H7 (cell line): ENCODE measurements around the gene CLDN9. TPM values are rescaled to one million over a fixed set of nuclear protein-coding genes. Genes with fewer than 3 reads are reported as not detected.

Experiments used
- DNase-seq: peaks from one replicate; pipeline ENCODE4 v3.0.0; 2012
- H3K27me3 ChIP-seq: 2 replicates; pipeline ENCODE4 v1.6.0; 2011; ENCODE audit warnings: mild to moderate bottlenecking, low read length; ENCODE audit not compliant: control insufficient read depth, insufficient read depth
- H3K36me3 ChIP-seq: replicated peaks from 2 replicates; pipeline ENCODE4 v1.5.1; 2011; ENCODE audit warnings: low read length; ENCODE audit not compliant: control insufficient read depth, insufficient read depth
- H3K4me3 ChIP-seq: 2 replicates; pipeline ENCODE4 v1.5.1; 2011; ENCODE audit warnings: low read depth, mild to moderate bottlenecking, control low read depth, low read length, moderate library complexity; ENCODE audit not compliant: insufficient read depth
- total RNA-seq: library from RNA; depleted of rRNA; stranded (reverse); fragments of >200 nt; shearing (Covaris generic); gene quantifications from 2 replicates; pipeline ENCODE4 v1.2.3, GENCODE V29; 2014; rRNA removed

CLDN9 gene
- total RNA-seq, 1 experiment from 2014 or later: 0.21 TPM

GRCh38 chr16:3063625-3064386 lies 51.1 kb downstream of the CLDN9 start:
- Histone ChIP-seq H3K36me3 (no peaks in the 10 kb centered on the region), H3K4me3 (no peak overlapping the region), H3K27me3 (no peaks in the 10 kb centered on the region)
- no peak for DNase-seq

Other genes with a start within 250 kb of the CLDN9 start
- gene ELOB, start 235.6 kb upstream of the CLDN9 start, total RNA-seq: 236 and 269 TPM in 2 replicates
- not detected in 2 replicates for gene PRSS33, start 225.4 kb upstream of the CLDN9 start, total RNA-seq
- gene PRSS41, start 214.5 kb upstream of the CLDN9 start, total RNA-seq: not detected in 2 replicates
- gene PRSS21, start 195.7 kb upstream of the CLDN9 start, total RNA-seq: 0.42 and 1.5 TPM in 2 replicates
- gene ZG16B, start 182.6 kb upstream of the CLDN9 start, total RNA-seq: not detected in 2 replicates
- gene PRSS22, start 154.8 kb upstream of the CLDN9 start, total RNA-seq: 0.80 and 0.85 TPM in 2 replicates
- gene FLYWCH2, start 129.7 kb upstream of the CLDN9 start, total RNA-seq: 55.2 and 94.1 TPM in 2 replicates
- gene FLYWCH1, start 101.0 kb upstream of the CLDN9 start, total RNA-seq: 22.7 and 33.5 TPM in 2 replicates
- 17.6 and 20.9 TPM in 2 replicates for gene KREMEN2, start 48.6 kb upstream of the CLDN9 start, total RNA-seq
- 62.6 and 65.6 TPM in 2 replicates for gene PAQR4, start 43.6 kb upstream of the CLDN9 start, total RNA-seq
- 85.4 and 94.0 TPM in 2 replicates for gene PKMYT1, start 32.5 kb upstream of the CLDN9 start, total RNA-seq
- 426 and 528 TPM in 2 replicates for gene CLDN6, start 5.3 kb downstream of the CLDN9 start, total RNA-seq
- gene TNFRSF12A, start 7.4 kb downstream of the CLDN9 start, total RNA-seq: 144 and 171 TPM in 2 replicates
- gene HCFC1R1, start 11.0 kb downstream of the CLDN9 start, total RNA-seq: 114 and 156 TPM in 2 replicates
- 69.1 and 81.4 TPM in 2 replicates for gene THOC6, start 11.1 kb downstream of the CLDN9 start, total RNA-seq
- gene BICDL2, start 24.0 kb downstream of the CLDN9 start, total RNA-seq: 0.69 and 2.0 TPM in 2 replicates
- 18.4 and 18.7 TPM in 2 replicates for gene MMP25, start 33.6 kb downstream of the CLDN9 start, total RNA-seq
- gene IL32, start 52.7 kb downstream of the CLDN9 start, total RNA-seq: 7.9 and 9.9 TPM in 2 replicates
- gene ZSCAN10, start 86.4 kb downstream of the CLDN9 start, total RNA-seq: 217 and 238 TPM in 2 replicates
- gene ZNF205, start 99.7 kb downstream of the CLDN9 start, total RNA-seq: 40.2 and 41.2 TPM in 2 replicates
- 5.5 and 6.3 TPM in 2 replicates for gene ZNF213, start 122.1 kb downstream of the CLDN9 start, total RNA-seq
- gene OR1F1, start 175.3 kb downstream of the CLDN9 start, total RNA-seq: not detected in 2 replicates
- gene ZNF200, start 222.2 kb downstream of the CLDN9 start, total RNA-seq: 9.1 and 13.1 TPM in 2 replicates
- 0.14 TPM in 1 of 2 replicates, not detected in the other for gene MEFV, start 243.7 kb downstream of the CLDN9 start, total RNA-seq